GM19240 (cell line): ENCODE results near the gene POLR2I.
A peak's percentile ranks its signal among the peaks of the same experiment; 100 is the strongest.
"Not testable (repeated sequence)": the region's sequence is repeated elsewhere in the genome, so short reads cannot be mapped to it uniquely, and the experiment has no call there.

Source experiments
- DNase-seq: peaks from one replicate; pipeline ENCODE4 v3.0.0; 2011; ENCODE audit warnings: low spot score; ENCODE audit not compliant: insufficient read length

The POLR2I gene

DNA sequence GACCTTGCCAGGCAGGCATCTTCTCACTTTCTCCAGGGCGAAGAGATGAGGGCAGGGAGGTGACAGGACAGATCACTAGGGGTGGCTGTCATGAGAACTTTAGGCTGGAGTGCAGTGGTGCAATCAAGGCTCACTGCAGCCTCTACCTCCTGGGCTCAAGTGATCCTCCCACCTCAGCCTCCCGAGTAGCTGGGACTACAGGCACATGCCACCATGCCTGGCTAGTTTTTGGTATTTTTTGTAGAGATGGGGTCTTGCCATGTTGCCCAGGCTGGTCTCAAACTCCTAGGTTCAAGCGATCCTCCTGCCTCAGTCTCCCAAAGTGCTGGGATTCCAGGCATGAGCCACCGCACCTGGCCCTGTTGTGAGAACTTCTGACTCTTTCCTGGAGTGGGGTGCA, 20.2 kb upstream of the POLR2I start:
- DNase-seq: not testable (repeated sequence)

DNA sequence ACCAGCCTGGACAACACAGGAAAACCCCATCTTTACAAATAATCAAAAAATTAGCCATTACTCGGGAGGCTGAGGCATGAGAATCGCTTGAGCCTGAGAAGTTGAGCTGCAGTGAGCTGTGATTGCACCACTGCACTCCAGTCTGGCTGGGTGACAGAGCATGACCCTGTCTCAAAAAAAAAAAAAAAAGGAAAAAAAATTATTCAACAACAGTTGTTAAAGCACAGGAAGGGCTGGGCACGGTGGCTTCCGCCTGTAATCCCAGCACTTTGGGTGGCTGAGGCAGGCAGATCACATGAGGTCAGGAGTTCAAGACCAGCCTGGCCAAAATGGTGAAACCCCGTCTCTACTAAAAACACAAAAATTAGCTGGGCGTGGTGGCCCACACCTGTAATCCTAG, 16.5 kb upstream of the POLR2I start:
- DNase-seq: not testable (repeated sequence)

DNA sequence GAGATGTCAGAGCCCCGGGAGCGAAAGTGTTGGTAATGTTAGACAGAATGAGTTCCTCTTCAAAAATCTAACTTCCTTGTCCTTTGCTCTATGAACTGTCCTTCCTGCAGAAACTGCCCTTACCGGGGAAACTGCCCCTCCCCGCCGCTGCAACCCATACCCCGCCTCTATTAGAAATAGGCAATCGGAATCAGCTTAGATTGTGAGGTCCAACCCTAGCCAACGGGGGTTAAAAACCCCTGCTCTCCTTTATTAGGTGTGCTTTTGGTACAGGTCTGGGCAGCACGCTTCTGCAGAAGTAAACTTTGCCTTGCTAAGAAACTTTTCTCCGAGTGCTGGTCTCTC, 13.7 kb upstream of the POLR2I start:
- DNase-seq: no peak

DNA sequence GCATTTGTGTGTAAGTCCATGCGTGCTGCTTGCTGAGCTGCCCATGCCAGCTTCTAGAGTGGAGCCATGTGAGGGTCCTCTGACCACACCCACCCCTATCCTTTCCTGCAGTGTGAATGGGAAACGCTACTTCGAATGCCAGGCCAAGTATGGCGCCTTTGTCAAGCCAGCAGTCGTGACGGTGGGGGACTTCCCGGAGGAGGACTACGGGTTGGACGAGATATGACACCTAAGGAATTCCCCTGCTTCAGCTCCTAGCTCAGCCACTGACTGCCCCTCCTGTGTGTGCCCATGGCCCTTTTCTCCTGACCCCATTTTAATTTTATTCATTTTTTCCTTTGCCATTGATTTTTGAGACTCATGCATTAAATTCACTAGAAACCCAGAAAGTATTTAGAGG, 10.9 kb upstream of the POLR2I start:
- peak; percentile 40 for DNase-seq

DNA sequence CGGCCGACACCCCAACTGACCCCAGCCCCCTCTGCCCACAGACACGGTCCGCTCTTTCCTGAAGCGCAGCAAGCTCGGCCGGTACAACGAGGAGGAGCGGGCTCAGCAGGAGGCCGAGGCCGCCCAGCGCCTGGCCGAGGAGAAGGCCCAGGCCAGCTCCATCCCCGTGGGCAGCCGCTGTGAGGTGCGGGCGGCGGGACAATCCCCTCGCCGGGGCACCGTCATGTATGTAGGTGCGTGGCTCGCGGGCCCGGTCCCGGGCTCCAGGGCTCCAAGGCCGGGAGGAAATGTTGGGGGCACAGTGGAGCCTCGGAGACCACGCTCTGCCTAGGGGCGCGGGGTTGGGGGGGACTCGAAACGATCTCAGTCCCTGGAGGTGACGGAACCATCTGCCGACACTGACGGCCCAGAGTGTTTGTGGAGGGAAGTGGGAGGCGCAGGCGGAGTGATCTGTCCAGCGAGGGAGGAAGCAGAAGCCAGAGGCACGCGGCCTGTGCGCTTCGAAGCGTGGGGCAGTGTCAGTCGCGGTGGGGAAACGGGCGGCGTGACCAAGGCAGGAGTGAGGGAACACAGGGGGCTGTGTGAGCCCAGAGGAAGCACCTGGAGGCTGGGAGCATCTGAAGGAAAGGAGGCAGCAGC, 6.9 kb upstream of the POLR2I start:
- no peak for DNase-seq

DNA sequence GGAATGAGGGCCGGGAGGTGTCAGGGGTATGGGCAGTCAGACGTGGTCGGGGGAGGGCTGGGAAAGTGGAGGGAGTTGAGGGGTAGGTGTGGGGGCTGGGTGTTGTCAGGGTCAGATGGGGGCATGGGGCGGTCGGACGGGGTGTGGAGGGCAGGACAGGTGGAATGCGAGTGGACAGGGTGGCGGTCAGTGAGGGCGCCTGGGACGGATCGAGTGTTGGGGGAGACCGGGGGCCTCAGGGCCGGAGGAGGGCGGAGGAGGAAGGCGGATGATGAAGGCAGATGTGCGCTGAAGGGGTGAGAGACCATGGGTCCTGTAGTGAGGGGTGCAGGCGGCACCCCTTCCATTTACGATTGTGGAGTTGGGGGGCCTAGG, 6.3 kb upstream of the POLR2I start:
- DNase-seq: no peak

DNA sequence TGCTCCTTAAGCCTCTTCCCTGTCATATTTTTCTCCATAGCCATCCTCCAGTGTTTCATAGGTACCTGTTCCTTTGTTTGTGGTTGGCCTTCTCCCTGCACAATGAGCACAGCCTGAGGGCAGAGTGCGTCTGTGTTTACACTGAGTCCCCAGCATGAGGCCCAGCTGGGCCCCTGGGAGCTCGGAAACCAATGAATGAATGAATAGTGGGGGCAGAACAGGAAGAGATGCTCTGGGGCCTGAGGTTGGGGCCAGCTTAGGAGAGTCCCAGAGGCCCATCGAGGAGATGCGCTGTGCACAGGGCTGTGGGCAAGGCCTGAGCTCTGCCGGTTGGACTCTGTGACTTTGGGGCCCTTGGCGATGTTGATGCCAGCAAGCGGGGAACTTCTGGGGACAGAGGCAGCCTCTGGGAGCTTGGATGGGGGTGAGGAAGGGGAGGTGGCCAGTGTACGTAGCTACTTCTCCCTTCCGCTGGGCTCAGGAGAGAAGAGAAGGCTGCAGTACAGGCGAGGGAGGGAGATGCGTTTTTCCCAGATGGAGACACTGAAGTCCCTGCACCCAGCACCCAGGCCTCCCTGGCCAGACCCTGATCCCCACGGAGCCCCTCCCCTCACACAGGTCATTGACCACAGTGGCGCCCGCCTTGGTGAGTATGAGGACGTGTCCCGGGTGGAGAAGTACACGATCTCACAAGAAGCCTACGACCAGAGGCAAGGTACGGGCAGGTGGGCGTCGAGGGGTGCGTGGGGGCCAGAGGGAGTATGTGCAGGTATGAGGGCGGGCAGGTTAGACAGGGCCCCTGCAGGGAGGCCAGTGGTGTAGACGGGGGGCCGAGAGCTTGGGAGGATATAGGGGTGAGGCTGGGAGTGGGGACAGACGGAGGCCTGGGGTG, 5.7 kb upstream of the POLR2I start:
- no peak for DNase-seq

DNA sequence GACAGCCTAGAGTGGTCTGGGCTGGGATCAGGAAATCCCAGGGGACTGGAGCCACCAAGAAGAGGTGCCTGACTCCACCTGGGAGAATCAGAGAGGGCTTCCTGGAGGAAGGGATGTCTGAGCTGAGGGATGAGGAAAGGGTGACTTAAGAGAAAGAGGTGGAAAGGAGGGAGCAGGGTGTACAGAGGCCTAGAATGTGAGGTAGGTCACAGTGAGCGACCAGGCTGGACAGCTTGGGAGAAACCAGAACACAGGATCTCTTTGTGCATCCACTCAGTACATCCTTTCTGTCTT, 1.6 kb upstream of the POLR2I start:
- DNase-seq: no peak

DNA sequence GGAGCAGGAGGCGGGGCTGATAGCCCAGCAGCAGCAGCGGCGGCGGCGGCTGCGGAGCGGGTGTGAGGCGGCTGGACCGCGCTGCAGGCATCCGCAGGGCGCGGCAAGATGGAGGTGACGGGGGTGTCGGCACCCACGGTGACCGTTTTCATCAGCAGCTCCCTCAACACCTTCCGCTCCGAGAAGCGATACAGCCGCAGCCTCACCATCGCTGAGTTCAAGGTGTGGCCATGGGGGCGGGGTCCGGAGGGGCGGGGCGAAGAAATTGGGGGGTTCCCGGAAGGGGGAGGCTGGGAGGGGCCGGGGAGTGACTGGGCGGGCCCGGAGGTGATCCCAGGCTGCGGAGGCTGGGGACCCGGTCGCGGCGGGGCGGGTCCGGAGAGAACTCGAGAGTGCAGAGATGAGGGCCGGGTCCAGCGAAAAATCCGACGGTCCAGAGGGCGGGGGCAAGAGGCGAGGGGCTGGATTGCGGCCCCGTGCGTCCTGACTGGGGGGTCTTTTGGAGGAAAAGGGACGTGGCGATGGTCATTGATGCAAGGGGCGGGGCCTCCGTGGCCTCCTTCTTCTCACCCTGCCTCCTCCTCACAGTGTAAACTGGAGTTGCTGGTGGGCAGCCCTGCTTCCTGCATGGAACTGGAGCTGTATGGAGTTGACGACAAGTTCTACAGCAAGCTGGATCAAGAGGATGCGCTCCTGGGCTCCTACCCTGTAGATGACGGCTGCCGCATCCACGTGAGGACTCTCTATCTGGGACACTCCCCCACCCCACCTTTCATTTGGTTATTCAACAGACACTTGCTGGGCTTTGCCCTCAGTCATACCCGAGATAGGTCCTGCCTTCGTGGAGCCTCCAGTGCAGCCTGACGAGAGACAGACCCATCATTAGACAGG, 1.0 kb upstream of the POLR2I start, which contains the start of gene TBCB:
TBCB (plus strand) TSS at position 16 of the 891 bp plus-strand sequence; CDS start at position 109, 93 bp downstream.
- peak; percentile 76 for DNase-seq

DNA sequence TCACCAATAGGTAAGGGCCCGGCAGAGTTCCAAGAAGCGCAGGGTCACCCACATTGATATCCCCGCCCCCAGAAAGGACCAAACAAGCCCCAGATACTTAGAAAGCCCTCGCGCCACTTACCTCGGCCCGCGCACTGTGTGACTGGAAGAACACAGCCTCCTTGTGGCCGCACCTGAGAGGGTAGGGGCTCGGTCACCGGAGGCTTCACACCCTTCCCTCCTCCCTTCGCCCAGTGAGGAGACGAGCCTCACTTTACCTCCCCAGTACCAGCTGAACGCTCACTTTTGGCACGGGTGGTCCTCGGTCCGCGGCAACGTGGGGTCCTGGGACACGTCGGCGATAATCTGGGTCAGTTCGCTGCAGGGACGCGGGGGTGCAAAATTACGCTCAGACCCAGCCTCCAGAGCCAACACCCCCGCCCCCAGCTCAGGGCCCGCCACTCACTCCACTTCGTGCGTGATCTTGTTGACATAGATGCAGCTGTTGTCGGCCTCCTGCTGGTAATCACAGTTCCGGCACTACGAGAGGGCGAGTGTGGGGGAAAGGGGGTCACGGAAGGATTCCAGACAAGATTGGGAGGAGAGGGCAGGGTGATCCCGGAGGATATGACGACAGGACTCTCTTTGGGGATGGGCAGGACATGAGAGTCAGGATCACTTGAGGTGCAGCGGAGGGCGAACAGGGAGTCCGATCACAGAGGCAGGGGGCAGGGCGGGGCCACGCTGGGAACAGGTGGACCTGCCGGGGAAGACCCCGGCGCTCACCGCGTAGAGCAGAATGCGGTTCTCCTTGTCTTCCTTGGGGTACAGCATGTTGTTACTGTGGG, 568 bp downstream of the POLR2I start:
- DNase-seq: no peak

DNA sequence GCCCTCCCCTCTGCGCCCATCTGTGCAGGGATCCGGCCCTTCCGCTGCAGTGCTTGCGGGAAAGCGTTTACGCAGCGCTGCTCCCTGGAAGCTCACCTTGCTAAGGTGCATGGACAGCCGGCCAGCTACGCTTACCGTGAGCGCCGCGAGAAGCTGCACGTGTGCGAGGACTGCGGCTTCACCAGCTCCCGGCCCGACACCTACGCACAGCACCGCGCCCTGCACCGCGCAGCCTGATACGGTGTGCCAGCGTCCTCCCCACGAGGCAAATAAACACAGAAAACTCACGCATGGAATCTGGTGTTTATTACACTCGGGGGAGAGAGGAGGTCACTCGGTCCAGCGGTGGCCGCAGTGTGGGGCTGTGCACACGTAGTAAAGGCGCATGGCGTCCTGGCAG, 1.2 kb downstream of the POLR2I start:
- DNase-seq: no peak

DNA sequence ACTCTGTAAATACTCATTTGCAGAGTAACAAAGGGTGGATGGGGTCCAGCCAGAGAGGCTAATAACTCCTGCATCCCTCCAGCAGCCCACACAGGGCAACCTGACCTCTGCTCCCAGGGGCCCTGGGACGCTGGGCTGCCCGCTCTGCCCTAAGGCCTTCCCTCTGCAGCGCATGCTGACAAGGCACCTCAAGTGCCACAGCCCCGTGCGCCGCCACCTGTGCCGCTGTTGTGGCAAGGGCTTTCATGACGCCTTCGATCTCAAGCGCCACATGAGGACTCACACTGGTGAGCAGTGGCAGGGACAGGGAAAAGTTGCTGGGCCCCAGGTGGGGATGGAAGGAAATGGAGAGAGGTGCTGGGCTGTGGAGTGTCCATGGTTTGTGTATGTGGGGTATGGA, 2.0 kb downstream of the POLR2I start:
- no peak for DNase-seq

DNA sequence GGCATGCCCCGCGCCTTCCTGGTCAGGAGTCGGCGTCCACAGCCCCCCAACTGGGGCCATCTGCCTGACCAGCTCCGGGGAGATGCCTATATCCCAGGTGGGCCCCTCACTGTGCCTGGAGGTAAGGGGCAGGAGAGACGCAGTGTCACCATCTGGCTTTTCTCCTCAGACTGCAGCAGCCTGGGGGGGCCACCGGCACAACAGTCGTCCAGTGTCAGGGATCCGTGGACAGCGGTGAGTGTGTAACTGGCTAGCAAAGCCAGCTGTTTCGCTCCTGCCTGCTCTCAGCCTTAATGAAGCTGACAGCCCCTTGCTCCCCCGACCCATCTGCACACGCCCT, 3.5 kb downstream of the POLR2I start:
- no peak for DNase-seq

DNA sequence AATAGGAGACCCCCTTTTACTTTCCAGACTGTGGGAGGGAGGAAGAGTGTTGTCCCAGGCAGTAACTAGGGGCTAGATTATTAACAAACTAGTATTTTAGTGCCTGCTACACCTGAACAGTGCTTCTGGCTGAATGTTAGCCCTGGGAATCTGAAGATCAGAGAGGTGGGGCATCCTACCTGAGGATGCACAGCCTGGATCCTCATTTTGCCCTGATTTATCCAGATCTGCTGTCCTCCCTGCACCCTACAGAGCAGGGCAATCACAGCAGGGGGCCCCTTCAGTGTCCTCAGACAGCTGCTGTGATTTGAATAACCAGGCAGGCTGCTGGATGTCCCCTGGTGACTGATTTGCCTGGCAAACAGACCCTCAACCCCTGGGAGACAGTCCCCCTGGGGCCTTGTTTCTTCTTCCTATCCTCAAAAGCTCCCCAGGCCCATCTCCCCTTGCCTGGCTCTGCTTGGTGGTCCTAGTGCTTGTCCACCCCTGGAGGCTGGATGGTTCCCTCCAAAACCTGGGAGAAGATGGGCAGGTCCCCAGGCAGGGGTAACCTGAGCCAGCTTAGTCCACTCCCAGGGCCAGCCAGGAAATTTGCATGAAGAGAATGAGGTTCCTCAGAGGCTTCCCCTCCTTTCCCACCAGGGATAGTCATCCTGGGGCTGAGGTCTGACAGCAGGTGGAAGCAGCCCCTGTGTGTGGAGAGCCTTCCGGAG, 4.0 kb downstream of the POLR2I start, which contains the start of gene OVOL3:
OVOL3 (plus strand) TSS at position 657 of the 713 bp plus-strand sequence. CDS start 60 bp downstream, outside the sequence.
- DNase-seq: no peak

DNA sequence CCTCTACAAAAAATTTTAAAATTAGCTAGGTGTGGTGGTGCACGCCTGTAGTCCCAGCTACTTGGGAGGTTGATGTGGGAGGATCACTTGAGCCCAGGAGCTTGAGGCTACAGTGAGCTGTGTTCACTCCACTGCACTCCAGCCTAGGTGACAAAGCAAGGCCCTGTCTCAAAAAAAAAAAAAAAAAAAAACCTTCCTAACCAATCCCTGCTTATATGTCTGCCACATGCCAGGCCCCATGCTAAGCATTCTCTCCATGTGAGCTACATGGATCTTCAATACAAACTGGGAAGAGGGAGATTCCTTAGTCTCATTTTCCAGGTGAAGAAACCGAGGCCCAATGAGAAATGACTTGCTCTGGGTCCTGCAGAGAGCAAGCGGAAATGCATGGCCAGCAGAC, 6.0 kb downstream of the POLR2I start:
- DNase-seq: no peak

DNA sequence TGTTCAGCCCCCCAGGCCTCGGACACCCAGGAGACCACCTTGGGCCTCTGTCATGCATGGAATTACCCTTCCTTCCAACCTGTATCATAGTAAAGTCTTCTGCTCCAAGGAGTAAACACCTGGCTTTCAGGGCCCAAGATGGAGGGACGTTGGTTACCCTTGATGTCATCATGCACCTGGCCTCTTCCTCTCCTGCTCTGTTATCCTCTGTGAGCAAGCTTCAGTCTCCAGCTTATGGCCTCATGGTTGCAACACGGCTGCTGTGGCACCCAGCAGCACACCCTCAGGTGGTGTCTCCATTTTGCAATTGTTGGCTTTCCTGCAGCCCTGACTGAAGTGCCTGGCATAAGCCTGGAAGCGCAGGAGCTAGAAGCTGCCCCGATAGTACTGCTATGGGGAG, 7.7 kb downstream of the POLR2I start:
- no peak for DNase-seq

DNA sequence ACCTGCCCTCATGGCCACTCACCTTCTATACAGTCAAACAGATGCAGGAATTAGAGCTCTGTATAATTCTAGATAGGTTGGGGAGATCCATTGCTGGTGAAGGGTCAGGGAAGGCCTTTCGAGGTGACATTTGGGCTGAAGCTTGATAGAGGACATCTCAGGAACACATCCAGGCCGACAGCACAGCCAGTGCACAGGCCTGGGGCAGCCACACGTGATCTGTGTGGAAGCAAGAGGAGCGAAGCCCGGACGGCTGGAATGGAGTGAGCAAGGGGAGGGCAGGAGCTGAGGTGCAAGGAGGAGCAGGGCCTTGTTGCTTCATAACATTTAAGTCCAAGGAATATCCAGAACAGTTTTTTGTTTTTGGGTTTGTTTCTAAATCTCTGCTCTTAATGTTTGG, 8.2 kb downstream of the POLR2I start:
- no peak for DNase-seq

DNA sequence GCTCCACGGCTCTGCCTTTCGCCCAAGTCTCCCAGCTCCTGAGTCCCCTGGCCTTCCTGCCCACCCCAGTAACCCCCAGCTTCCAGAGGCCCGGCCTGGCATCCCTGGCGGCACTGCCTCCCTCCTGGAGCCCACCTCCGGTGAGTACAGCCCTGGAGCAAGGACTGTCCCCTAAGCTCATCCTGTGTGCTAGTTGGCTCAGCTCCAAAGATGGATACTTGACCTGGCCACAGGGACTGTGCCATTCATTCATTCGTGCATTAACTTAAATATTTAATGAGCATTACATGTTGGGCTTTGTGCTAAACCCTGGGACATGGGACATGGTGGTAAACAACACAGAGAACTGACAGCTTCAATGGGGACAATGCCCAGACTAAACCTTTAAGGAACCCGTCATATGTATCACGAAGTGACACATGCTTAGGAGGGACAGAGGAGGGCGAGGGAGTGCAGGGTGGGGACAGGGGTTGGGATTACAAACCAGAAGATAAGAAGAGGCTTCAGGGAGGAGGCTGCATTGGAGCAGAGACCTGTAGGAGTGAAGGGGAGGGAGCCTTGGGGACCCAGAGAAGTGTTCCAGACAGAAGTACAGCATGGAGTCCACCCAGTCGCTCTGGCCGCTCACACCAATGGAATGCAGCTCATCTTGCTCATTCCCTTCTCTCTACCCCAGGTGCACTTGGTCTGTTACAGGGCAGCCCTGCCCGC, 10.7 kb downstream of the POLR2I start:
- no peak for DNase-seq

DNA sequence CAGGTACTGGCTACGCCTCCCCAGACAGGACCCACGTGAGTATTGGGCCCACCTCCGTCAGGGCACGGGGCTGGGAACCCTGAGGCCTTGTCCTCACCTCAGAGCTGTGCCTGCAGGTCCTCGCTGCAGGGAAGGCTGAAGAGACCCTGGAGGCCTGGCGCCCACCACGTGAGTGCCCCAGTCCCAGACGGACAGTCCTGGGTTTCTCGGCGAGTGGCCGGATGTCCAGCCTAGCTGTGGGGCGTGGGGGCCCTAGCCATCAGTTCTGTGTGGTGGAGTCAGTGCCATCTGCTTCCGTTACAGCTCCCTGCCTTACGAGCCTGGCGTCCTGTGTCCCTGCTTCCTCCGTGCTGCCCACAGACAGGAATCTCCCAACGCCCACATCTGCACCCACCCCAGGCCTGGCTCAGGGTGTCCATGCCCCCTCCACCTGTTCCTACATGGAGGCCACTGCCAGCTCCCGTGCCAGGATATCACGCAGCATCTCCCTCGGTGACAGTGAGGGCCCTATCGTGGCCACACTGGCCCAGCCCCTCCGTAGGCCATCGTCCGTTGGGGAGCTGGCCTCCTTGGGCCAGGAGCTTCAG, 11.5 kb downstream of the POLR2I start:
- DNase-seq: no peak
